GM19438 (cell line): Measurements from ENCODE around the gene RAF1.
"Not testable (repeated sequence)": the region's sequence is repeated elsewhere in the genome, so short reads cannot be mapped to it uniquely, and the experiment has no call there.

ENCODE experiments used
- ATAC-seq: cut with Tn5 transposase; IDR thresholded peaks from one replicate; pipeline ENCODE4 v1.9.1; 2021; ENCODE audit warnings: low read depth; ENCODE audit not compliant: unreplicated experiment

RAF1 gene

GRCh38 chr3:12566976-12567375, 96.9 kb downstream of the RAF1 start:
- ATAC-seq = no peak

GRCh38 chr3:12562451-12562850, 101.5 kb downstream of the RAF1 start:
- no peak for ATAC-seq

GRCh38 chr3:12561397-12561796, 102.5 kb downstream of the RAF1 start:
- ATAC-seq = no peak

- no peak for ATAC-seq
Measured at GRCh38 chr3:12560505-12561190, 103.3 kb downstream of the RAF1 start.

- ATAC-seq = no peak
Measured at GRCh38 chr3:12559520-12559919, 104.4 kb downstream of the RAF1 start.

- ATAC-seq = no peak
Measured at GRCh38 chr3:12558706-12559105, 105.2 kb downstream of the RAF1 start.

GRCh38 chr3:12557473-12558100, 106.3 kb downstream of the RAF1 start:
- no peak for ATAC-seq

GRCh38 chr3:12556690-12557472, 107.0 kb downstream of the RAF1 start, which contains the start of gene MKRN2:
TSS of gene MKRN2 (plus strand) at chr3:12557087. CDS start at chr3:12557151, 64 bp downstream.
- ATAC-seq = peak; percentile 86

GRCh38 chr3:12556314-12556689, 107.6 kb downstream of the RAF1 start:
- no peak for ATAC-seq

- ATAC-seq = no peak
Measured at GRCh38 chr3:12553921-12554391, 110.0 kb downstream of the RAF1 start.

GRCh38 chr3:12549971-12550760, 113.8 kb downstream of the RAF1 start:
- no peak for ATAC-seq

GRCh38 chr3:12545473-12545791, 118.5 kb downstream of the RAF1 start, which contains the start of gene MKRN2OS:
TSS of gene MKRN2OS (minus strand) at chr3:12545499. CDS start at chr3:12545464, 35 bp downstream.
- ATAC-seq = no peak

- no peak for ATAC-seq
Measured at GRCh38 chr3:12544652-12545472, 119.1 kb downstream of the RAF1 start.

GRCh38 chr3:12543497-12543896, 120.4 kb downstream of the RAF1 start:
- not testable (repeated sequence) for ATAC-seq

- ATAC-seq = no peak
Measured at GRCh38 chr3:12541625-12542024, 122.3 kb downstream of the RAF1 start.

GRCh38 chr3:12536423-12536822, 127.5 kb downstream of the RAF1 start:
- ATAC-seq = no peak
